Glutamatergic neuron (in vitro differentiated cells): ENCODE data around the gene CTDSPL. TPM values are rescaled to one million over a fixed set of nuclear protein-coding genes. Genes with fewer than 3 reads are reported as not detected.

Experiments used
- DNase-seq: peaks from one replicate; pipeline ENCODE4 v3.0.0; 2022
- H3K27ac Mint-ChIP-seq: one replicate; pipeline ENCODE4 v1.8.0; 2020; ENCODE audit warnings: mild to moderate bottlenecking, mixed read lengths, inconsistent platforms; ENCODE audit not compliant: unreplicated experiment
- H3K27me3 Mint-ChIP-seq: one replicate; pipeline ENCODE4 v1.8.0; 2020; ENCODE audit warnings: mild to moderate bottlenecking, moderate library complexity, mixed read lengths, inconsistent platforms; ENCODE audit not compliant: unreplicated experiment
- H3K36me3 Mint-ChIP-seq: one replicate; pipeline ENCODE4 v1.8.0; 2020; ENCODE audit warnings: mild to moderate bottlenecking, mixed read lengths, inconsistent platforms; ENCODE audit not compliant: unreplicated experiment
- H3K4me1 Mint-ChIP-seq: one replicate; pipeline ENCODE4 v1.8.0; 2020; ENCODE audit warnings: mild to moderate bottlenecking, low read depth, mixed read lengths, inconsistent platforms; ENCODE audit not compliant: unreplicated experiment
- H3K4me3 Mint-ChIP-seq: one replicate; pipeline ENCODE4 v1.8.0; 2020; ENCODE audit warnings: mild to moderate bottlenecking, mixed read lengths, inconsistent platforms; ENCODE audit not compliant: unreplicated experiment
- H3K9me3 Mint-ChIP-seq: one replicate; pipeline ENCODE4 v1.8.0; 2020; ENCODE audit warnings: mild to moderate bottlenecking, moderate library complexity, mixed read lengths, inconsistent platforms; ENCODE audit not compliant: unreplicated experiment
- total RNA-seq: library from RNA; stranded (reverse); fragmentation: NEBNext Ultra II Directional; extraction: Animal tissue kit (Norgen Biotek cat#: 25700); gene quantifications from one replicate; pipeline ENCODE4 v1.2.1, GENCODE V29; 2021; ENCODE audit not compliant: unreplicated experiment
- TF ChIP-seq, protein P1 (sequence below): fragments of 200-600 bp; sonication (generic); IDR thresholded peaks from one replicate; pipeline ENCODE4 v1.5.0; 2021; ENCODE audit not compliant: partially characterized antibody, unreplicated experiment

Gene CTDSPL
- total RNA-seq, 1 donor from 2014 or later = 6.6 TPM

DNA sequence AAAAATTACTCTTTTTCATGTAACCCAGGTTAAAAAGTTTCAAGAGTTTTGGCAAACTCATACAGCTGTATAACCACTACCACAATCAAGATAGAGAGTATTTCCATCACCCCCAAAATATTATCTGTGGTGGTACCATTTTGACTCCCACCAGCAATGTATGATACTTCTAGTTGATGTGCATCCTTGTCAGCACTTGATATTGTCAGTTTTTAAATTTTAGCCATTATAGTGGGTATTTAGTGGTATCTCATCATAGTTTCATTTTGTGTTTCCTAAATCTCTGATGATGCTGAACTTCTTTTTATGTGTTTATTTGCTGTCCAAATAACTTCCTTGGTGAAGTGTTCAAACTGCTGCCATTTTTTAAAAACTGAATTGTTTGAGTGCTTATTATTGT, 14.6 kb downstream of the CTDSPL start:
- H3K27me3 Mint-ChIP-seq = no peaks in the 10 kb centered on the region
- peaks cover 2% of the 10 kb centered on the region for H3K9me3 Mint-ChIP-seq
- H3K36me3 Mint-ChIP-seq = peaks cover 16% of the 10 kb centered on the region
- no peak overlapping the region for H3K4me3 Mint-ChIP-seq
- H3K4me1 Mint-ChIP-seq = no peaks in the 10 kb centered on the region
- TF ChIP-seq, protein P1, sequence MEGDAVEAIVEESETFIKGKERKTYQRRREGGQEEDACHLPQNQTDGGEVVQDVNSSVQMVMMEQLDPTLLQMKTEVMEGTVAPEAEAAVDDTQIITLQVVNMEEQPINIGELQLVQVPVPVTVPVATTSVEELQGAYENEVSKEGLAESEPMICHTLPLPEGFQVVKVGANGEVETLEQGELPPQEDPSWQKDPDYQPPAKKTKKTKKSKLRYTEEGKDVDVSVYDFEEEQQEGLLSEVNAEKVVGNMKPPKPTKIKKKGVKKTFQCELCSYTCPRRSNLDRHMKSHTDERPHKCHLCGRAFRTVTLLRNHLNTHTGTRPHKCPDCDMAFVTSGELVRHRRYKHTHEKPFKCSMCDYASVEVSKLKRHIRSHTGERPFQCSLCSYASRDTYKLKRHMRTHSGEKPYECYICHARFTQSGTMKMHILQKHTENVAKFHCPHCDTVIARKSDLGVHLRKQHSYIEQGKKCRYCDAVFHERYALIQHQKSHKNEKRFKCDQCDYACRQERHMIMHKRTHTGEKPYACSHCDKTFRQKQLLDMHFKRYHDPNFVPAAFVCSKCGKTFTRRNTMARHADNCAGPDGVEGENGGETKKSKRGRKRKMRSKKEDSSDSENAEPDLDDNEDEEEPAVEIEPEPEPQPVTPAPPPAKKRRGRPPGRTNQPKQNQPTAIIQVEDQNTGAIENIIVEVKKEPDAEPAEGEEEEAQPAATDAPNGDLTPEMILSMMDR = no peak
- DNase-seq = no peak
- H3K27ac Mint-ChIP-seq = no peak overlapping the region

- TF ChIP-seq, protein P1 = no peak
- Mint-ChIP-seq H3K27ac (no peak overlapping the region), H3K4me3 (no peak overlapping the region), H3K4me1 (no peaks in the 10 kb centered on the region), H3K27me3 (no peaks in the 10 kb centered on the region), H3K36me3 (no peaks in the 10 kb centered on the region), H3K9me3 (no peaks in the 10 kb centered on the region)
- no peak for DNase-seq
Measured at GRCh38 chr3:37882711-37883110, 21.0 kb downstream of the CTDSPL start.

- H3K9me3 Mint-ChIP-seq = no peaks in the 10 kb centered on the region
- peaks cover 2% of the 10 kb centered on the region for H3K27me3 Mint-ChIP-seq
- H3K36me3 Mint-ChIP-seq = no peaks in the 10 kb centered on the region
- TF ChIP-seq, protein P1 = no peak
- DNase-seq = no peak
- H3K27ac Mint-ChIP-seq = no peak overlapping the region
- no peaks in the 10 kb centered on the region for H3K4me1 Mint-ChIP-seq
- H3K4me3 Mint-ChIP-seq = no peak overlapping the region
Measured at GRCh38 chr3:37885814-37886213, 24.1 kb downstream of the CTDSPL start.

DNA sequence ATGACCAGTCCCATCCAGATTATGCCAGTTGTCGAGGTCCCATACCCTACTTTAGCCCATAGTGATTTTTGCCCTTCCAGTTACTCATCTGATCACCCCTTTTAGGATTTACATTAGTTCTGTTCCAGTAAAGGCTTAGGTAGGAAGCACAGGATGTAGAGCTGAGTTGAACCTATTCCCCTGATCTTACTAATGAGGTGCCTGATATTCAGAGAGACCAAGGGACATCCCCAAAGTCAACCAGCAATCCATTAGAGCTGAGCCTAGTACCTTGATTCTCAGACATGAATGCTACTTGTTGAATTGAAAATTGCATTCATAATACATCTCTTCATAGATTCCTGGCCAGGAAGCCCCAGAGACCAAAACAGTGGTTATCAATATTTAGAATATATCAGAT, 24.7 kb downstream of the CTDSPL start:
- H3K36me3 Mint-ChIP-seq = no peaks in the 10 kb centered on the region
- no peak overlapping the region for H3K27ac Mint-ChIP-seq
- H3K4me1 Mint-ChIP-seq = no peaks in the 10 kb centered on the region
- DNase-seq = no peak
- H3K9me3 Mint-ChIP-seq = no peaks in the 10 kb centered on the region
- TF ChIP-seq, protein P1 = no peak
- H3K4me3 Mint-ChIP-seq = no peak overlapping the region
- H3K27me3 Mint-ChIP-seq = peaks cover 2% of the 10 kb centered on the region

- Mint-ChIP-seq H3K9me3 (no peaks in the 10 kb centered on the region), H3K4me3 (no peak overlapping the region), H3K36me3 (no peaks in the 10 kb centered on the region), H3K27ac (no peak overlapping the region), H3K4me1 (no peaks in the 10 kb centered on the region), H3K27me3 (peaks cover 2% of the 10 kb centered on the region)
- TF ChIP-seq, protein P1 = no peak
- DNase-seq = no peak
Measured at GRCh38 chr3:37887062-37887461, 25.4 kb downstream of the CTDSPL start.
